Endothelial cell of umbilical vein (primary cell): ENCODE data around the gene TGM4.

Experiments used
- EZH2 ChIP-seq: IDR thresholded peaks from 2 replicates; pipeline ENCODE4 v1.6.1; 2012; ENCODE audit warnings: borderline replicate concordance, low read depth, mild to moderate bottlenecking, moderate library complexity, low read length, inconsistent platforms; ENCODE audit not compliant: severe bottlenecking
- GATA2 ChIP-seq: IDR thresholded peaks from 2 replicates; pipeline ENCODE4 v1.7.0; 2011; ENCODE audit warnings: low read depth, mild to moderate bottlenecking, moderate library complexity, mixed read lengths, low read length; ENCODE audit not compliant: insufficient read length, insufficient read depth
- MYC ChIP-seq: IDR thresholded peaks from one replicate; pipeline ENCODE4 v1.6.1; 2011; ENCODE audit warnings: mild to moderate bottlenecking, low read depth, low read length
- POLR2A ChIP-seq: IDR thresholded peaks from 2 replicates; pipeline ENCODE4 v1.6.1; 2012; ENCODE audit warnings: low read depth, mild to moderate bottlenecking, control low read depth, low read length
- POLR2AphosphoS5 ChIP-seq: IDR thresholded peaks from 2 replicates; pipeline ENCODE4 v1.6.1; 2012; ENCODE audit warnings: low read depth, mild to moderate bottlenecking, control low read depth, low read length, moderate library complexity; ENCODE audit not compliant: insufficient read depth
- TF ChIP-seq, protein P1 (sequence below): IDR thresholded peaks from 2 replicates; pipeline ENCODE4 v1.6.1; 2011; ENCODE audit not compliant: insufficient read depth, insufficient read length
- TF ChIP-seq, protein P2 (sequence below), 2 donors: IDR thresholded peaks; 1 replicate in 1 of 2; 2 replicates in 1 of 2; pipeline ENCODE4 v1.5.1; 2011; ENCODE audit warnings: low read length in 2 of 2, mild to moderate bottlenecking in 2 of 2, moderate library complexity in 2 of 2, control low read depth in 1 of 2, inconsistent platforms in 1 of 2, low read depth in 1 of 2; ENCODE audit not compliant: insufficient read depth in 1 of 2; ENCODE audit errors: extremely low read depth in 1 of 2

DNA sequence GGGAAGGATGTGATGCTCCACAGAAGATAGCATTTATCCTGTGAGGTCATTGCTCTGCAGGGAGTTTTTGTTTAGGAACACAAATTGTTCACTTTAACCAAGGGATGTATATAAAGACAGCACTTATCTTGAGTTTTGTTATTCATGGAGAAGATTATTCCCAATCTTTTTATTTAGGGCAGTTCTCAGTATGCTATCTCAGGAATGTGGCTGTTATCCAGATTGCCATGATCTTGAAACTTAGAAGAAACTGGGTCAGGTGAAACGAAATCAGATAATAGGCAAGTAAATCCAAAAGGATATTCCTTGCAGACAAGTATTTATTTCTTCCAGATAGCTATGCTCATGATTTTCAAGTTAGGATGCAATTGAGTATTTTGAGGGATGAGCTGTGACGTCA, 32.0 kb upstream of the TGM4 start:
- TF ChIP-seq, protein P1, sequence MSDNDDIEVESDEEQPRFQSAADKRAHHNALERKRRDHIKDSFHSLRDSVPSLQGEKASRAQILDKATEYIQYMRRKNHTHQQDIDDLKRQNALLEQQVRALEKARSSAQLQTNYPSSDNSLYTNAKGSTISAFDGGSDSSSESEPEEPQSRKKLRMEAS, result no peak
- no peak for TF ChIP-seq POLR2A
- TF ChIP-seq, protein P2, sequence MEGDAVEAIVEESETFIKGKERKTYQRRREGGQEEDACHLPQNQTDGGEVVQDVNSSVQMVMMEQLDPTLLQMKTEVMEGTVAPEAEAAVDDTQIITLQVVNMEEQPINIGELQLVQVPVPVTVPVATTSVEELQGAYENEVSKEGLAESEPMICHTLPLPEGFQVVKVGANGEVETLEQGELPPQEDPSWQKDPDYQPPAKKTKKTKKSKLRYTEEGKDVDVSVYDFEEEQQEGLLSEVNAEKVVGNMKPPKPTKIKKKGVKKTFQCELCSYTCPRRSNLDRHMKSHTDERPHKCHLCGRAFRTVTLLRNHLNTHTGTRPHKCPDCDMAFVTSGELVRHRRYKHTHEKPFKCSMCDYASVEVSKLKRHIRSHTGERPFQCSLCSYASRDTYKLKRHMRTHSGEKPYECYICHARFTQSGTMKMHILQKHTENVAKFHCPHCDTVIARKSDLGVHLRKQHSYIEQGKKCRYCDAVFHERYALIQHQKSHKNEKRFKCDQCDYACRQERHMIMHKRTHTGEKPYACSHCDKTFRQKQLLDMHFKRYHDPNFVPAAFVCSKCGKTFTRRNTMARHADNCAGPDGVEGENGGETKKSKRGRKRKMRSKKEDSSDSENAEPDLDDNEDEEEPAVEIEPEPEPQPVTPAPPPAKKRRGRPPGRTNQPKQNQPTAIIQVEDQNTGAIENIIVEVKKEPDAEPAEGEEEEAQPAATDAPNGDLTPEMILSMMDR (IDR thresholded peaks at IDR 0.05; ENCODE audit: extremely low read depth in 1 of 2, insufficient read depth in 1 of 2, low read depth in 1 of 2, low read length in 2 of 2), result no peak
- TF ChIP-seq EZH2, result no peak
- no peak for TF ChIP-seq POLR2AphosphoS5
- TF ChIP-seq MYC, result no peak
- no peak for TF ChIP-seq GATA2
